Stimulated activated naive CD8-positive, alpha-beta T cell treated with anti-CD3 and anti-CD28 coated beads, Interleukin-15, Interleukin-2, amounts not matched to agents 100 ng/mL and 50 ng/mL, for 24 hours (primary cell): ENCODE data around the gene CHAF1B.
"Not testable (repeated sequence)": the region's sequence is repeated elsewhere in the genome, so short reads cannot be mapped to it uniquely, and the experiment has no call there.

Experiments used
- H3K27ac Mint-ChIP-seq: one replicate; pipeline ENCODE4 v1.8.0; 2021; ENCODE audit warnings: mild to moderate bottlenecking, mixed read lengths
- H3K27me3 Mint-ChIP-seq: one replicate; pipeline ENCODE4 v1.8.0; 2021; ENCODE audit warnings: mixed read lengths
- H3K36me3 Mint-ChIP-seq: one replicate; pipeline ENCODE4 v1.8.0; 2021; ENCODE audit warnings: low read depth, mixed read lengths
- H3K4me1 Mint-ChIP-seq: one replicate; pipeline ENCODE4 v1.8.0; 2021; ENCODE audit warnings: low read depth, mixed read lengths
- H3K4me3 Mint-ChIP-seq: one replicate; pipeline ENCODE4 v1.8.0; 2021; ENCODE audit warnings: mild to moderate bottlenecking, mixed read lengths
- H3K9me3 Mint-ChIP-seq: one replicate; pipeline ENCODE4 v1.8.0; 2021; ENCODE audit warnings: mixed read lengths

Gene CHAF1B

DNA sequence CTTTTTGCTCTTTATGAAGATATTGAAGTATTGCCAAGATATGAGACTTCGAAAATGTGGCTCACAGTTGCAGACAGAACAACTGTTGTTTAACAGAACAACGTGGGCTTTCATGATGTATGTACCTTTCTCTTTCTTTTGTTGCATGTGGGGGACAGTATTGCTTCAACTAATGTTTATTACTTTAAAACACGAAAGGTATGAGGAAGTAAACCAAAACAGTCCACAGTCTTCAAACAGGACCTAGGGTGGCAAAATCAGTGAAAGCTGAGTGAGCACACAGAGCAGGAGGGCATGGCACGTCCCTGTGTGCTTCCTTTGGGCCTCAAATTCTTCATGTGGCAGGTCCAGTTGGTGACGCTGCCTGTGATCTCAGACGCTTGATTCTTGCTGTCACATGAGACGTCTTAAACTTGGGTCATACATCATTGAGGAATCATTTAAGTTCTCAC is 7.8 kb upstream of the CHAF1B start:
- Mint-ChIP-seq H3K4me3 (no peak overlapping the region), H3K27ac (no peak overlapping the region), H3K27me3 (no peaks in the 10 kb centered on the region), H3K4me1 (no peaks in the 10 kb centered on the region), H3K9me3 (no peaks in the 10 kb centered on the region), H3K36me3 (peaks cover 37% of the 10 kb centered on the region)

DNA sequence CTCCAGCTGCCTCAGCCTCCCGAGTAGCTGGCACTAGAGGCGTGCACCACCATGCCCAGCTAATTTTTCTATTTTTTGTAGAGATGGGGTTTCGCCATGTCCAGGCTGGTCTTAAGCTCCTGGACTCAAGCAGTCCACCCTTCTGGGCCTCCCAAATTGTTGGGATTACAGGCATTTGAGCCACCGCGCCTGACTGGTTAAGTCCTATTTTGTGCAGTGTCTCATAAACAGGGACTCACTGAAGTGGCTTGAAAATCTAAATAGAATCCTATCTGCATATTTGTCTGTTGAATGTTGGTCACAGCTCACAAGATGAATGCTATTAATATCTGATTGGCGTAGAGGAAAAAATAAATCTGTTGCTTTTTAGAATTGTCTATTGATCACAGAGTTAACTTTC is 5.9 kb upstream of the CHAF1B start:
- Mint-ChIP-seq H3K27ac (no peak overlapping the region), H3K27me3 (no peaks in the 10 kb centered on the region), H3K9me3 (no peaks in the 10 kb centered on the region), H3K4me3 (no peak overlapping the region), H3K36me3 (peaks cover 25% of the 10 kb centered on the region), H3K4me1 (no peaks in the 10 kb centered on the region)

DNA sequence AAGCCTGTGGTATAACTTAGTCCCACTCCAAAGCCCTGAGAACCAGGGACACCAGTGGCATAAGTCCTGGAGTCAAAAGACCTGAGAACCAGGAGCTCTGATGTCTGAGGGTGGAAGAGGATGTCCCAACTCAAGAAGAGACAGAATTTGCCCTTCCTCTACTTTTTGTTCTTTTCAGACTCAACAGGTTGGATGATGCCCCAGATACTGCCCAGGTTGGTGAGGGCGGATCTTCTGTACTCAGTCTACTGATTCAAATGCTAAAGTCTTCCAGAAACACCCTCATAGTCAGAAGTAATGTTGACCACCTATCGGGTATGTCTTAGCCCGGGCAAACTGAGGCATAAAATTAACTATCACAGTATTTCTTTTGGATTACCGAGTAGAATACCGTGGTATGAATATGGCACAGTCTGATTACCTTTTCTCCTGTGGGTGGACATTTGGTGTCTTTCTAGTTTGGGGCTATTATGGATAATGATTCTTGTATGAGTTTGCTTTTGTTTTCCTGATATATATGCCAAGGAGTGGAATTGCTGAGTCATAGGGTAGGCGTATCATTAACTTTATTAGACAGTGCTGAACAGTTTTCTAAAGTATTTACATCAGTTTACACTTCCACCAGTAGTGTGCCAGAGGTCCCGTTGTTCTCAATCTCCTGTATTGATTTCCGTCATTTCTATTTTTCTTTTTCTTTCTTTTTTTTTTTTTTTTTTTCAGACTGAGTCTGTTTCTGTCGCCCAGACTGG is 3.2 kb upstream of the CHAF1B start:
- Mint-ChIP-seq H3K4me1 (peaks cover 6% of the 10 kb centered on the region), H3K36me3 (peaks cover 17% of the 10 kb centered on the region), H3K27me3 (no peaks in the 10 kb centered on the region), H3K27ac (peak overlapping the region; percentile 50), H3K4me3 (no peak overlapping the region), H3K9me3 (no peaks in the 10 kb centered on the region)

DNA sequence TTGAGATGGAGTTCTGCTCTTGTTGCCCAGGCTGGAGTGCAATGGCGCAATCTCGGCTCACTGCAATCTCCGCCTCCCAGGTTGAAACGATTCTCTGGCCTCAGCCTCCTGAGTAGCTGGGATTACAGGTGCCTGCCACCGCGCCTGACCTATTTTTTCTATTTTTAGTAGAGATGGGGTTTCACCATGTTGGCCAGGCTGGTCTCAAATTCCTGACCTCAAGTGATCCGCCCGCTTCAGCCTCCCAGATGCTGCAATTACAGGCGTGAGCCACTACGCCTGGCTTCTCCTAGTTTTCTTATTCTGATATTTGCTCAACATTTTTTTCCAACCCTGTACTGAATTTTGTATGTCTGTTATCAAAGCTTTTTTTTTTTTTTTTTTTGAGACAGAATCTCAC is 2.5 kb upstream of the CHAF1B start:
- H3K4me3 Mint-ChIP-seq, H3K9me3 Mint-ChIP-seq, H3K27me3 Mint-ChIP-seq, H3K4me1 Mint-ChIP-seq, H3K27ac Mint-ChIP-seq: not testable (repeated sequence)
- H3K36me3 Mint-ChIP-seq, result peaks cover 17% of the 10 kb centered on the region

DNA sequence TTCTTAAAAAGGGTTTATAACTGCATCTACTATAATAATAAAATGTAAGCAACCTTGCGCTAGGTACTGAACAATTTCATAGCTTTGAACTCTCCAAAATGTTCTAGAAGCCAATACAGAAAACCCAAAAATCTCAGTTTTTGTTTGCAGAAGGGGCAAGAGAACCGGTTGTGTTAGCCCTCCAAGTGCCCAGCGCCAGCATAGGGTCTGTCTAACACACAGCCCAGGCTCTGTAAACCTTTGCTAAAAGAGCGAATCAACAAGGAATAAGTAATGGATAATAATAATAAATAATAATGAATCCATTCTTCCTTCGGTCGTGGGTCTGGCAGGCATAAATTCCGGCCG is 333 bp upstream of the CHAF1B start:
- Mint-ChIP-seq H3K4me1 (peaks cover 12% of the 10 kb centered on the region), H3K4me3 (no peak overlapping the region), H3K9me3 (no peaks in the 10 kb centered on the region), H3K27ac (no peak overlapping the region), H3K36me3 (peaks cover 28% of the 10 kb centered on the region), H3K27me3 (no peaks in the 10 kb centered on the region)

DNA sequence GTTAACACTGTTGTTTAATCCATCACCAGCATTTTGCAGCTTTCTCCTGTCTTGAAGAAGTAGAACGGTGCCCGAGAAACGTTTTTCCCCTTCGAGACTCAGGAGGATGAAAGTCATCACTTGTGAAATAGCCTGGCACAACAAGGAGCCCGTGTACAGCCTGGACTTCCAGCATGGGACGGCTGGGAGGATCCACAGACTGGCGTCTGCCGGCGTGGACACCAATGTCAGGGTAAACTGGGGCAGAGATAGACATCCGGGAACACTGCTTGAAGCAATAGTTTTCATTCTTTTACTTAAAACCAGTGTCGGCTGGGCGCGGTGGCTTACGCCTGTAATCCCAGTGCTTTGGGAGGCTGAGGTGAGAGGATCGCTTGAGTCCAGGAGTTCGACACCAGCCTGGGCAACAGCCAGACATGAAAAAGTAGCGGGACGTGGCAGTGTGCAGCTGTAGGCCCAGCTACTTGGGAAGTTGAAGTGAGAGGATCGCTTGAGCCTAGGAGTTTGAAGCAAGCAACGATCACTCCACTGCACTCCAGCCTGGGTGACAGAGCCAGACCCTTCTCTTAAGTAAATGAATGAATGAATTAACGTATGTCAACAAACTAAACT is 945 bp downstream of the CHAF1B start:
- Mint-ChIP-seq H3K4me1 (peaks cover 12% of the 10 kb centered on the region), H3K4me3 (peak overlapping the region; percentile 85), H3K9me3 (no peaks in the 10 kb centered on the region), H3K36me3 (peaks cover 31% of the 10 kb centered on the region), H3K27ac (peak overlapping the region; percentile 56), H3K27me3 (no peaks in the 10 kb centered on the region)

DNA sequence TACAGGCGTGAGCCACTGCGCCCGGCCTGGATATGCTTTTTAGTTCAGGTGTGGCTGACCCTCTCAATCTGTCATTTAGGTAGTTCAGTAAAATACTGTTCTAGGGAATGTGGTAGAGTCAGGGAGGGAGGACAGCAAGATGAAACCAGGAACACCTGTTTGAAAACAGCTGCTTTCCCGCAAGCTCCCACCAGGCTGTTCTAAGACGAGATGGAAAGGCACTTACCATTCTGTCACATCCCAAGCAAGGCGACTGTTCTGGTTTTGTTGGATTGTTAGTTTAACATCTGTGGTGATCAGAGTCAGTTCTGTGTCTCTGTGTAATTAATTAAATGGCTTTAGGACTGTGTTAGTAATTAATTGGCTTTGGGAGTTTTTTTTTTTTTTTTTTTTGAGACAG is 2.9 kb downstream of the CHAF1B start:
- peaks cover 44% of the 10 kb centered on the region for H3K36me3 Mint-ChIP-seq
- H3K27me3 Mint-ChIP-seq, result no peaks in the 10 kb centered on the region
- no peaks in the 10 kb centered on the region for H3K9me3 Mint-ChIP-seq
- no peak overlapping the region for H3K27ac Mint-ChIP-seq
- peak overlapping the region; percentile 5 for H3K4me3 Mint-ChIP-seq
- H3K4me1 Mint-ChIP-seq, result peaks cover 12% of the 10 kb centered on the region

DNA sequence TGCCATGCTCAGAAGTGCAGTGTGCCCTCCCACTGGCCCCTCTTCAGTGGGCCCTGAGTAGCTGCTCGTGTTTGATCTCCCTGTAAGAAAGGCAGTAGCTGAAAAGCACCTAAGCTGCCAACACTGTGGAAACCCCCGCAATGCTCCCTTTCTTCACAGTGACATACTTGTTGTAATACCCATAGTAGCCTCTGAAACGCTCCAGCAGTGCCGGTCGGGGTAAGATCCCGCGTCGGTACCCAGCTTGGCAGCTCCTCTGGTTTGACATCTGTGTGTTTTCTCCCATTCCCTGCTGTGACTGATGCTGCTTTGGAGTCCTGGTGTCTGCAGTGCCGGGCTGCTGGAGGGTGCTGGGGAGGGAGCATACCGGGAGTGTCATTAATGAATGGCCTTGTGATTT is 3.6 kb downstream of the CHAF1B start:
- H3K9me3 Mint-ChIP-seq, result no peaks in the 10 kb centered on the region
- peak overlapping the region; percentile 55 for H3K27ac Mint-ChIP-seq
- no peak overlapping the region for H3K4me3 Mint-ChIP-seq
- peaks cover 12% of the 10 kb centered on the region for H3K4me1 Mint-ChIP-seq
- H3K27me3 Mint-ChIP-seq, result no peaks in the 10 kb centered on the region
- H3K36me3 Mint-ChIP-seq, result peaks cover 47% of the 10 kb centered on the region

DNA sequence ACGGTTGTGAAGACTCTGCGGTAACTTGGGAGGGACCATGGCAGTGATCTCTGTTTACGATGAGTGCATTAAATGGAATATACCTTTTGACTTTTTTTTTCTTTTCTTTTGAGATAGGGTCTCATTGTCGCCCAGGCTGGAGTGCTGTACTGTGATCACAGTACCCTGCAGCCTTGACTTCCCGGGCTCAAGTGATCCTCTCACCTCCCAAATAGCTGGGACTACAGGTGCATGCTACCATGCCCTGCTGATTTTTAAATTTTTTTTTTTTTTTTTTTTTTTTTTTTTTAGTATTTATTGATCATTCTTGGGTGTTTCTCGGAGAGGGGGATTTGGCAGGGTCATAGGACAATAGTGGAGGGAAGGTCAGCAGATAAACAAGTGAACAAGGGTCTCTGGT is 6.5 kb downstream of the CHAF1B start:
- H3K27ac Mint-ChIP-seq, H3K4me1 Mint-ChIP-seq, H3K9me3 Mint-ChIP-seq, H3K4me3 Mint-ChIP-seq, H3K27me3 Mint-ChIP-seq: not testable (repeated sequence)
- peaks cover 67% of the 10 kb centered on the region for H3K36me3 Mint-ChIP-seq

DNA sequence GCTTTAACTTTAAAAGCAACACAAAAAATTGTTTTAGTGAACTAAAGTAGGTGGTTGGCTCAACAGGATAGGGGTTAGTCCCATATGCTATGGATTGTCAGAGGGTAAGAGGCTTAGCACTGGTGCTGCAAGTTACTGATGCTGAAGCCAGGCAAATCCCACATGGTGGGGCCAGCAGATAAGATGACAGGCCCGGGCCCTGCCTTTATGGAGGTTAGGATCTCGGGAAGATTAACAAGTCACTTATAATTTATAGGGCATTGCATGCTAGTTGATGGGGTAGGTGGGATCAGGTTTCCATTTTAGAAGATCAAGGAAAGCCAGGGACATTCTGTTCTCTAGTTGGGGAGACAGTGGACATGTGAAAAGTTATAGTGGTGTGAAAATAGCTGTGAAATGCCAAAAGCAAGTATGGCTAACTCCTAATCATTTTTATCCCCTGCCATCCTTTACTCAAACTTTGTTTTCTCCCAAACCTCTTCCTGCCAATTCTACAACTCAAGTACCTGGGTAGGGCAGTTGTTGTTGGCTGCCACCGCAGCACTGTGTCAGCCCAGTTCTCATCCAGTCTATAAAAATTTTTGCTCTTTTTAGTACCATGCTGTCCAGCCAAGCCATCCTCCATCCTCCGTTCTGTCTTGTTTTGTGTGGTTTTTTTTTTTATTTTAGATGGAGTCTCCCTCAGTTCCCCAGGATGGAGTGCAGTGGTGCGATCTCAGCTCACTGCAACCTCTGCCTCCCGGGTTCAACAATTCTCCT is 10.3 kb downstream of the CHAF1B start:
- Mint-ChIP-seq H3K36me3 (peaks cover 68% of the 10 kb centered on the region), H3K4me1 (no peaks in the 10 kb centered on the region), H3K27me3 (no peaks in the 10 kb centered on the region), H3K4me3 (no peak overlapping the region), H3K27ac (no peak overlapping the region), H3K9me3 (no peaks in the 10 kb centered on the region)

DNA sequence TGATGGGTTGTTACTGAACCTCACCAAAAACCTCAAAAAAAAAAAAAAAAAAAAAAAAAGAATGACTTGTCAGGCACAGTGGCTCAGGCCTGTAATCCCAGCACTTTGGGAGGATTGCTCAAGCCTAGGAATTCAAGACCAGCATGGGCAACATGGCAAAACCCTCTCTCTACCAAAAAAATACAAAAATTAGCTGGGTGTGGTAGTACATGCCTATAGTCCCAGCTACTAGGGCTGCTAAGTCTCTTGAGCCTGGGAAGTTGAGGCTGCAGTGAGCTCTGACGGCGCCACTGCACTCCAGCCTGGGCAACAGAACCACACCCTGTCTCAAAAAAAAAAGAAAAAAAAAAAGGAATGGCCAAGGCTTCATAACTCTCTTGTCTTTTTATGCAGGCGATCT is 11.1 kb downstream of the CHAF1B start:
- Mint-ChIP-seq H3K27ac (no peak overlapping the region), H3K36me3 (peaks cover 66% of the 10 kb centered on the region), H3K4me3 (no peak overlapping the region), H3K9me3 (no peaks in the 10 kb centered on the region), H3K4me1 (no peaks in the 10 kb centered on the region), H3K27me3 (no peaks in the 10 kb centered on the region)

DNA sequence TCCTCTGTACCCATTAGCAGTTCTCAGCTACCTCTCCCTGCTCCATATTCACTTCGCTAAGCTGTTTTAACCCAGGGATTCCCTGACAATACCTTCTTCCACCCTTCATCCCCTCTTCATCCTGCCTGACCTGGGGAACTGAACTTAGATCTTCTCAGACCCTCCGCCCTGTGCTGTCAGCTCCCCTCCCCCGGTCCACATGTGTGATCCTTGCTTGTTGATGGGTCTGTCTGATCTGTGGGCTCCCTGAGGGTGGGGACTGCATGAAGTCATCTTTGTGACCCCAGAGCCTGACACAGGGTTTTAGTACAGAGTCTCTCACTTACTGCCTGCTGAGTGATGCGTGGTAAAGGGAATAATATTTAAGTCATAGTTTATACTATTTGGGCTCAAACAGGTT is 11.8 kb downstream of the CHAF1B start:
- Mint-ChIP-seq H3K9me3 (no peaks in the 10 kb centered on the region), H3K4me1 (no peaks in the 10 kb centered on the region), H3K27me3 (no peaks in the 10 kb centered on the region), H3K27ac (no peak overlapping the region), H3K4me3 (no peak overlapping the region), H3K36me3 (peaks cover 63% of the 10 kb centered on the region)

DNA sequence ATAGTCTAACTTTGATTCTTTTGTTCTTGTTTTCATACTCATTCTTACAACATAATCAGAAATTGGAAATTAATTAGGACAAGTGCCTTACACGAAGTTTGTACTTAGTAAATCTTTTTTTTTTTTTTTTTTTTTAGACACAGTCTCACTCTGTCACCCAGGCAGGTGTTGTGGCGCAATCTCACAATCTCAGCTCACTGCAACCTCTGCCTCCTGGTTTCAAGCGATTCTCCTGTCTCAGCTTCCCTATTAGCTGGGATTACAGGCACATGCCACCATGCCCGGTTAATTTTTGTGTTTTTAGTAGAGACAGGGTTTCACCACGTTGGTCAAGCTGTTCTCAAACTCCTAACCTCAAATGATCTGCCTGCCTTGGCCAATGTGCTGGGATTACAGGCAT is 12.4 kb downstream of the CHAF1B start:
- Mint-ChIP-seq H3K27me3 (no peaks in the 10 kb centered on the region), H3K9me3 (no peaks in the 10 kb centered on the region), H3K36me3 (peaks cover 66% of the 10 kb centered on the region), H3K4me1 (no peaks in the 10 kb centered on the region), H3K4me3 (no peak overlapping the region), H3K27ac (no peak overlapping the region)

DNA sequence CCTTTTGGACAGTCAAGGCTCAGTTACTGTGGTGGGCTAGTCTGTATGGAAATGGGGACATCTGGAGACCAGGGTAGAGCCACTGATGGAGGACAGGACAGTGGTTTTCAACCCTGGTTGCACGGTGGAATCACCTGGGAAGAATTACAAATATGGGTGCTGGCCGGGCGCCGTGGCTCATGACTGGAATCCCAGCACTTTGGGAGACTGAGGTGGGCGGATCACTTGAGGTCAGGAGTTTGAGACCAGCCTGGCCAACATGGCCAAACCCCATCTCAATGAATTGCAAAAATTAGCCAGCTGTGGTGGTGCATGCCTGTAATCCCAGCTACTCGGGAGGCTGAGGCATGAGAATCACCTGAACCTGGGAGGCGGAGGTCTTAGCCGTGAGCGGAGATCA is 14.5 kb downstream of the CHAF1B start:
- not testable (repeated sequence) for H3K27me3 Mint-ChIP-seq, H3K9me3 Mint-ChIP-seq, H3K27ac Mint-ChIP-seq, H3K4me3 Mint-ChIP-seq, H3K4me1 Mint-ChIP-seq
- H3K36me3 Mint-ChIP-seq, result peaks cover 60% of the 10 kb centered on the region

DNA sequence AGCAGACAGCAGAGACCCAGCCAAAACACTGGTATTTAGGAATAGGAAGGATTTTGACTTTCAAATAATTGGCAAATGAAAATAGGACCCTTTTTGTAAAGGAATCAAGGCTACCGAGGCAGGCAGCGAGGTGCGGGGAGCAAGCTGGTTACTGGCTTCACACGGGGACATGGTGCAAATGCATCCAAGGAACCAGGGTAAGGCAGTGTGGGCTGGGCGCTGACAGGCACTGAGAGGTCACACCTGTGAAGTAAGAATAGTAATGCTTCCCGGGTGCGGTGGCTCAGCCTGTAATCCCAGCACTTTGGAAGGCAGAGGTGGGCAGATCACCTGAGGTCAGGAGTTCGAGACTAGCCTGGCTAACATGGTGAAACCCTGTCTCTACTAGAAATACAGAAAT is 15.5 kb downstream of the CHAF1B start:
- Mint-ChIP-seq H3K27ac (no peak overlapping the region), H3K27me3 (no peaks in the 10 kb centered on the region), H3K4me3 (no peak overlapping the region), H3K9me3 (no peaks in the 10 kb centered on the region), H3K4me1 (no peaks in the 10 kb centered on the region), H3K36me3 (peaks cover 62% of the 10 kb centered on the region)
